MG63 (cell line): ENCODE results near the gene LRMDA. TPM values are rescaled to one million over a fixed set of nuclear protein-coding genes. Genes with fewer than 3 reads are reported as not detected.

Source experiments
- DNase-seq: peaks from one replicate; pipeline ENCODE4 v3.0.0-alpha.2; 2020
- H3K27me3 ChIP-seq: fragments of 250-450 bp; sonication (Bioruptor Pico); 2 replicates; pipeline ENCODE4 v1.5.1; 2020; ENCODE audit warnings: mild to moderate bottlenecking, moderate library complexity
- H3K36me3 ChIP-seq: fragments of 250-450 bp; sonication (Bioruptor Pico); 2 replicates; pipeline ENCODE4 v1.5.1; 2020; ENCODE audit warnings: mild to moderate bottlenecking, moderate library complexity
- H3K4me3 ChIP-seq: fragments of 250-450 bp; sonication (Bioruptor Pico); 2 replicates; pipeline ENCODE4 v1.5.1; 2020; ENCODE audit warnings: mild to moderate bottlenecking, moderate library complexity
- H3K9me3 ChIP-seq: fragments of 250-450 bp; sonication (Bioruptor Pico); 2 replicates; pipeline ENCODE4 v1.5.1; 2020; ENCODE audit warnings: mild to moderate bottlenecking, moderate library complexity
- total RNA-seq: library from RNA; depleted of rRNA; stranded (reverse); fragments of >200 nt; shearing (Covaris generic); gene quantifications from 2 replicates; pipeline ENCODE4 v1.2.3, GENCODE V29; 2014; ENCODE audit warnings: low replicate concordance

LRMDA gene
- total RNA-seq, 1 experiment from 2014 or later, result 1.3 TPM

DNA sequence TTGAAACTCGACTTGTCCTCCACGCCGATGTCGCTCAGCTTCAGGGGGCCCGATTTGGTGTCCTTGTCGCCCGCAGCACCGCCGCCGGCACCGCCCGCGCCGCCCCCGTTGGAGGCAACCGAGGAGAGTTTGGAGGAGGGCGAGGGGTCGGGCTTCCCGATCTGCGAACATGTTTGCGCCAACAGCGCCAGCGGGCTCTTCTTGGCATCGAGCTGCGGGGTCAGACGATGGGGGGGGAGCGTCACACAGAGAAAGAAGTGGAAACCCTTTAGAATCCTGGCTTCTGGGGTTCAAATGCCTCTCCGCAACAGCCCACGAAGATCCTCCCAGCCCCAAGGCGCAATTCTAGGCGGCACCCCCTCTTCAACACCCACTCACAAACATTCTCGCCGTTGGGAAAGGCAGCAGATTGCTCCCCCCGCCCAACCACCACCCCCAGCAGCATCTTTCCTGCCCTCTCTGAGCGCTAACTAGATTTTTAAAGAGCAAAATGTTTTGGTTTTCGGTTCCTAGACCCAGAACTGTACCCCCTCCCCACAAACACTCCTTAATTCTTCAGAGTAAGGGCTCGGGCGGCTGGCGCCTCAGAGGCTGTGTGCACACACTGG, 31.2 kb upstream of the LRMDA start:
- no peaks in the 10 kb centered on the region for H3K9me3 ChIP-seq
- peak; percentile 58 for DNase-seq
- peaks cover 26% of the 10 kb centered on the region for H3K36me3 ChIP-seq
- H3K27me3 ChIP-seq, result no peaks in the 10 kb centered on the region
- H3K4me3 ChIP-seq, result peak overlapping the region; percentile 66

DNA sequence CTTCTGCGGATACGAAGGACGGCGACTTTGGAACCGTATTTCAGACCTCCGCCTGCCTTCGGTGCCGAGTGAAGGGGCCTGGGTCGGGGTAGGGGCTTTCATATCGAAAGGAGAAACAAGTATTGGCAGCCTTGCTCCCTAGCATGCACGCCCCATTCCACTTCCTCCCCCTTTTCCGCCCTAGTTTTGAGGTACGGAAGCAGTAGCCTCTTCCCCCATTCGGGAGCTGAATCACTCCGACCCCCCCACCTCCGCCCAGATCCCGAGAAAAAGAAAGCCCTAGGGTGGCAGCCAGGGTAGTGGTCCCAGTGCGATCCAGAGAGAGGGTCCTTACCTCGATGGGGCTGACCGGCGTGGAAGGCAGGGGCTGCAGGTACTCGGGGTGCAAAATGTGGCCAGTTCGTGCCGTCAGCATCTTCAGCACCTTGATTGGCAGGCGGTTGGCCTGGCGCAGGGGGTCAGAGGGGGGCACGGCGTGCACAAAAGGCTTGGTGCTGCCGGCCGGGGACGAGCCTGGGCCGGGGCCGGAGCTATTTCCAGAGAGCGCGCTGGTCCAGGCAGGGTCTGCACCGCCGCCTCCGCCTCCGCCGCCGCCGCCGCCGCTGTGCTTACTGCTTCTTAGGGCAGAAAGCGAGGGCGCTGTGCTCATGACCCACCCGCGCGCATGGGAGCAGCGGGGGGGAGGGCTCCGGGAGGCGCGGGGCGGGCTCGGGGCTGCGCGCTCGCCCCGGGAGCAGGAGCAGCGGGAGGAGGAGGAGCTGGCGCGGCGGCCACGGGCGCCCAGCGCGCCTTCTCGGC, 30.5 kb upstream of the LRMDA start:
- peak; percentile 76 for DNase-seq
- Histone ChIP-seq H3K36me3 (peaks cover 26% of the 10 kb centered on the region), H3K4me3 (peak overlapping the region; percentile 66), H3K9me3 (no peaks in the 10 kb centered on the region), H3K27me3 (no peaks in the 10 kb centered on the region)

DNA sequence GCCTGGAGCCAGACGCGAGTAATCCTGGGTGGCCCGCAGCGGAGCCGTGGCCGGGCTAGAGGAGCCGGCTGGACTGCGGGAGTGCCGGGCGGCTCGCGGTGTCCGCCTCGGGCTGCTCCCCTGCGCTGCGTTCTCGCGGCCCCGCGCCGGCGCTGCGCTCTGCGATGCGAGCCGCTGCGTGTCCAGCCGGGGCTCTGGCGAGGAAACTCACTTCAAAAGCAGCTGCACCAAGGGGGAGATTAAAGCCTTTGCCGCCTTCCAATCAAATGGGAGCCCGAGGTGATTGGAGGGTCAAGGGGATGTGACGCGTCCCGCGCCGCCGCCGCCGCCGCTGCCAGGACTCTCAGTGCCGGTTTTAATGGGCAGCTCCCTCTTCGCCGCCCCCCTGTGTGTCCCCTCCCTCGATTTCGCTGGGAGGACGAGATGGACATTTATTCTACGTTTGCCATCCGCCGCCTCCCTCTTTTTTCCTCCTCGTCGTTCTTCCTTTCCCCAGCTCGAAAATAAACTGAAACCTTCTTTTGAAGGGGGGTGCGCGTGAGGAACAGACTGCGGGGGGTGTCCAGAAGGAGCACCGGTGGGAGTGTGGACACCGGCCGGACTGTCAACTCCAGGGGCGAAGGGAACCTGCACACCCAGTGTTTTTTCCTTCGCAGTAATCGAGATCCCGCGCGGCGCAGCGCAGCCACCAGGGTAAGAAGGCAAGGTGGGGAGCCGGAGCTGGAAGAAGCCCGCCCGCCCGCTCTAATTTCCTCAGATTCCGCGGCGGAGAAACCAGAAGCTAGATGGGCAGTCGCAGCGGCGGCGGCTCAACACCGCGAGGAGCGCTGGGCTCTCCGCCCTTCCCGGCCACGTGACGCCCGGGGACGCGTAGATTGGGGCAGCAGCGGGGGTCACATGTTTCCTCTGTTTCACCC, 29.6 kb upstream of the LRMDA start, which contains the start of gene ZNF503:
TSS of gene ZNF503 (minus strand) at position 196 of the 917 bp plus-strand sequence. CDS start 345 bp downstream, outside the sequence.
- H3K27me3 ChIP-seq, result no peaks in the 10 kb centered on the region
- H3K9me3 ChIP-seq, result no peaks in the 10 kb centered on the region
- DNase-seq, result peak; percentile 99

DNA sequence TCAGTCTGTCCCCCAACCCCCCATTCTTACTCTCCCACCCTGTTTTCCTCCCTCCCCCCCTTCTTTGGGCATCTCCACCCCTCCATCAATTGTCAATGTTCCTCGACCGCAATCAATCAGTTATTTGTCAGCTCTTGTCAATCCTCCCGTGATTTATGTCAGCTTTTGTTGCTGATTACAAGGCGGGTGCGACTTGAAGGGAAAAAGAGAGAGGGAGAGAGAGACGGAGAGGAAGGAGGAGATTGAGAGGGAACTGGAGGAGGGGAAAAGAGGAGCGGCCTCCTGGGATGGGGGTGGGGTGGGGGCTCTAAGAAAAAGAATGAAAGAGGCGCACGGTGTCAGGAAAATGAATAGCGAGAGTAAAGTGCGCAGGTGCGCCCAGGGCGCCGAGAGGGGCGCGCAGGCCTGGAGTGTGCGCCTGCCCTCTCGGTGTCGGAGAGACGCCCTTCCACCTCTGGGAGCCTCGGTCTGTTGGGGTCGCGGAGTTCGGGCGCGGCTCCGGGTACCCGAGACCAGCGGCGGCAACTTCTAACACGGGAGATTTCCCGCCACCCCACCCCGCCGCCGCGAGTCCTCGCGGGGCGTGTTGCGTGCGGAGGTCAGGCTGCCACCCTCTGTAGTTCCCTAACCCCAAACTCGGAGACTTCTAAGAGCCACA, 28.8 kb upstream of the LRMDA start:
- Histone ChIP-seq H3K27me3 (no peaks in the 10 kb centered on the region), H3K4me3 (peak overlapping the region; percentile 66), H3K9me3 (no peaks in the 10 kb centered on the region), H3K36me3 (peaks cover 18% of the 10 kb centered on the region)
- DNase-seq, result peak; percentile 65

More for the DNA sequence above, 29.6 kb upstream of the LRMDA start, which contains the start of gene ZNF503:
- Histone ChIP-seq H3K4me3 (peak within 1 kb of the TSS; percentile 66), H3K36me3 (peaks cover 22% of the 10 kb centered on the region)

DNA sequence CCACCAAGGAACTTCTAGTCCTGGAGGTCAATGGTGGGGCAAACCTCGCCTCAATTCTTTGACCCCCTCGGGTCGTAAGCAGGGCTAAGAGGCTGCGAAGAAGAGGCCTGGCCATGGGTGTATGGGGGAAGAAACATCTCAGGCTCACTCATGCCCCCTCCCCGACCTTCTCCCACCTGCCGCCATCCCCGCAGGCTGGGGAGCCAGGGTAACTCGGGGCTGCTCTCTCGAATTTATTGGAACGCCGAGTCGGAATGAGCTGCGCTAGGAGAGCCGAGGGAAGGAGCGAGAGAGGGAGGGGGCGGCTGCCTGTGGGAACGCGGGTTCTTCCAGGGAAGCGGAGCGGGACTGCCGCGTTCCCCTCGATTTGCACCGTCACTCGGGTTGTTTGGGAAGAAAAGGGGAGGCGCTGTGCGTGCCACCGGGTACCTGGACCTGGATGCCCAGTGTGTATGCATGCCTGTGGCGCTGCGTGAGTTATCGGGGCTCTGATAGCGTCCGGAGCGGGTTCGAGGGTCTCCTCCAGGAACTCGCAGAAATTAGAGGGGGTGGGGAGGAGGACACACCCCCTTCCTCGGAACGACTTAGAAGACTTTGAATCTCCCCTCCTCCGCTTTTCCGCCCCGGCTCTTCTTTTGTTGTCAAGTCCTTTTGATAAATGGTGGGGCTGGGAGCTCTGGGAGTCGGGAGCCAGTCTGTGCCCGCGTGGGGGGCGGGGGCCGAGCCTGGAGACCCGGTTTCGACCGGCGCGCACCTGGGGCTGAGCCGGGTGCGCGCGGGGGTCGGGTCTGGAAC, 28.1 kb upstream of the LRMDA start:
- DNase-seq, result peak; percentile 46
- H3K36me3 ChIP-seq, result peaks cover 15% of the 10 kb centered on the region
- H3K9me3 ChIP-seq, result no peaks in the 10 kb centered on the region
- H3K4me3 ChIP-seq, result peak overlapping the region; percentile 66
- no peaks in the 10 kb centered on the region for H3K27me3 ChIP-seq

DNA sequence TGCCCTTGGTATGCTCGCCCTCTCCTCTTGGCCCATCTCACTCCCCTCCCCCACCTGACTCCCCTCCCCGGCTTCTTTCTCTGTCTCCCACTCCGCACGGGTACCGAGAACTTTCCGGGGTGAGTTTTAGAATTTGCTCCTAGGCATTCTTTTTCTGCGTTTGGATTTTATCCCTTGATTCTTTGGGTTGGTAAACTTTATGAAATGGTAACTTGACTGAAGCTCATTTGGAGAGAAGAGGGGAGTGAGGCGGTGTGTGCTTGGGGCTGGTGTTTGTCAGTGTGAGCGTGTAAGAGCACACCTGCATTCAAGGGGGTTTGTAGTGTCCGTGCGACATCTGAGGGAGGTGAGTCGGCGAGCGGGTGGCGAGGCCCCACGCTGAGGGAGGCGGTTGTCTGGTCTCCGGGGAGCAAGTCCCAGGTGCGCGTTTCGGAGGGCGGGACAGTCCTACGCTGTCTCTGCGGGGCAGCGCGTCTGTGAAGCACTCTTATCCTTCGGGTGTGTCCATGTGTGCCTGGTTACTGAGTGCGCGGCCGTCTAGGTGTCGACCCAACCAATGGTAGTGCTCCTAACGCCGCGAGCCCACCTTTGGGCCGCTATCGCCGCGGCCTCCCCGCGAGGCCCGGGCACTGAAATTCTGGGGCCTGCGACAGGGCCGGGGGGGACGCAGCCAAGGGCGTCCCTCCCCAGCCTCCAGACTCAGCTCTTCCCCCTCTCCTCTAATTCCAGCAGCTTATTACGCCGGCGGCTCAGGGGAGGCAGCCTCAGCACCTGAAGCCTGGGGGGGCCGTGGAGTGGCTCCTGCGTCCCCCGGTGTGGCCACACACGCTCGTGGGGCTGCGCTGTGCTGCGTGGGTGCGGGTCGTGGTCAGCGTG, 27.2 kb upstream of the LRMDA start:
- Histone ChIP-seq H3K9me3 (no peaks in the 10 kb centered on the region), H3K4me3 (peak overlapping the region; percentile 66), H3K36me3 (peaks cover 6% of the 10 kb centered on the region), H3K27me3 (no peaks in the 10 kb centered on the region)
- no peak for DNase-seq

DNA sequence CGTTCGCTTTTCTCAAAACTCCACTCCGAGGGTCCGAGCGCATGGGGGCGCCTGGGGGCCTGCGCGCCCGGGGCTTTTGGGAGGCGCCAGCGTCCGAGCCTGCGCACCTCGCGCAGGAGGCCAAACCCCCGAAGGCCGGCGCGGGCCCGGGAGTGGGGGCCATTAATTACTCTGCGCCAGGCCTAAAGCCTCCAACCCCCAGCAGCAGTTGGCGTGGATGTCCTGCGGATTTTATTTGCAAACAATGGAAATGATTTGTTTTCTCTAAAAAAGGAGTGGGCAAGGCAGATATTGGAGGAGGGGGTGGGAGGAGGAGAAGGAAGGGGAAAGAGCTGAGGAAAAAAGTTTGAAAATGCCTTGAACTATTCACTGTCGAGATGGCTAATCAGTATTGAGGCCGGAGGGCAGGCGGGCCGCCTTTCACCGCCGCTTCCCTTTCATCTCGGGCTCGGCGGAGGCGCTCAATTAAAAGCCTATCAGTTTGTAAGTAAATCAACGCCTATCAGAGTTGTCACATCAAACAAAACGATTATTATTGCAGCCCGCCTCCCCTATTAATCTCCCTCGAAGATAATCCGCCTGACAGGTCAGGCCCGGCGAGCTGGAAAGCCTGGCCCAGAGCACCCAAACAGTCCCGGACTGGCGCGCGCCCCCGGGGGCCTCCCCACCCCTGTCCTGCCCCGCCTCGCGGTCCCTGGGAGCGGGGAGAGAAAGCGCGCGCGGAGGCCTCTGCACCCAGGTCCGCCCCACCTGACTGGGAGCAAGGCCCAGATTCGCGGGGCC, 26.4 kb upstream of the LRMDA start:
- Histone ChIP-seq H3K9me3 (no peaks in the 10 kb centered on the region), H3K27me3 (no peaks in the 10 kb centered on the region), H3K4me3 (peak overlapping the region; percentile 66; the same call in 1 of the 2 replicates), H3K36me3 (no peaks in the 10 kb centered on the region; the same call in 1 of the 2 replicates)
- no peak for DNase-seq

DNA sequence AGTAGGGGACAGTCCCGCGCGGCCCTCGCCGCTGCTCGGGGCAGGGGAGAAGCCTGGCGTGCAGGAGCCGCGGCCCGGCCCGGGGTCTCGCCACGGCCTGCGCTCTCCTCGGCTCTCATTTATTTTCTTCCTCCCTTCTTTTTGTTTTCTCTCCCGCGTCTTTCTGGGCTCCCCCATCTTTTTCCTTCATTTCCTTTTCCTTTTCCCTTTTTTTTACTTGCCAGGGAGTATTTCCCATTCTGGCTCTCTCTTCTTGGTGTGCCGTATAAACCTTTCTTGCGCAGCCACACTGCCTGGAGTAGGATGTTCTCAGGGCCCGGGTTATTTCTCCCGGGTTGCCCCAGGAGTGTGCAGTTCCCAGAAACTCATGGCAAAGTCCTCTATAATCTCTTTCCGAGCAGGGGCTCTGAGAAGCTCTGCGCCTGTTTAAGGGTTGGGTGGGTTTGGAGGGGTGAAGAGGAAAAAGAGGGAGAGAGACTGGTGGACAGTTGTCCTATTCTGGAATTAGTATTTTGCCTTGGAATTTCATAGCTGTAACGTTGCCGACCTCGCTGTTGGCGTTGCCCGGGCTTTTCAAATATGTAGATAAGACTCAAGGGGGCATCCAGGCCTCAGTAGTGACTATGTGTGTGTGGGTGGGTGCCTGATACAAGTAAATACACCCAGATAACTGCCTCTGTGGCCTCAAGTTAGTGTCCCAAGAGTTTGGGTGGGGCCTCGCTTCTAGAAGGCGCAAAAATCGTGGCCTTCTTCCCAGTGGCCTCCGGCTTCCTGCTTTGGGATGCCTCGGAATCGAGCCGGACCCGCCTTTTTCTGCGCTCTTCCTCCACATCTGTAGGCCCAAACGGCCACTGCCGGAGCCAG, 25.6 kb upstream of the LRMDA start:
- no peaks in the 10 kb centered on the region for H3K27me3 ChIP-seq
- H3K4me3 ChIP-seq, result no peak overlapping the region
- H3K36me3 ChIP-seq, result no peaks in the 10 kb centered on the region
- no peak for DNase-seq
- no peaks in the 10 kb centered on the region for H3K9me3 ChIP-seq

DNA sequence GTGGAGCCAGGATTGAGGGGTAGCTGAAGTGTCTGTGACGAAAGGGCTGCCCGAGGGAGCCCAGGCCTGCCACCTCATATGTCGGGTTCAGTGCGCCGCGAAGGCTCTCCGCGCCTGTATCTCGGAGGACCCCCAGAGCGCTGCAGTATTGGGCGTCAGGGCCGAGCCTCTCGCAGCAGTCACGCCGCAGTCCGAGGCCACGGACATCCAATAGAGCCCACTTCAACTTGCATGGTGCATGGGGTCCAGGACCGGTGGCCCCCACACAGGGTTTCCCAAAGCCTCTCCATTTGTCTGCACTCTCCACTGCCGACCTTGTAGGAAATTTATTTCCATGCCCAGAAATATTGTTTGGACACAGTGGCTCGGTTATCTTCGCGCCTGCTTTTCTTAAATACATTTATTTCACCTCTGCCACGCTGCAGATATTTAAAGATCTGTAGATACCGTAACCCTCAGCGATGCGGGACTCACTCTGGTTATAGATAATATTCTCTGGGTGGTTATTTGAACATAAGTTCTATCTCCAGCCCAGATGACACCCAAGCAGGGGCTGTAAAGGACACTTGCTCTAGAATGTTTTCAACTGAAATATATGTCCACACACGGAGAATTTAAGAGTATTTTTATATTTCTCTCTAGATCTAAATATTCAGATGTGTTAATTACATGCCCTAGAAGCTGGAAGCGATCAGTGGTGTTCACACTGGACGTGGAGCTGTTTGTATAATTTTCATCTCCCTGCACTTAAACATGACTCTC, 24.8 kb upstream of the LRMDA start:
- no peak for DNase-seq
- H3K27me3 ChIP-seq, result no peaks in the 10 kb centered on the region
- H3K36me3 ChIP-seq, result no peaks in the 10 kb centered on the region
- no peak overlapping the region for H3K4me3 ChIP-seq
- H3K9me3 ChIP-seq, result no peaks in the 10 kb centered on the region

DNA sequence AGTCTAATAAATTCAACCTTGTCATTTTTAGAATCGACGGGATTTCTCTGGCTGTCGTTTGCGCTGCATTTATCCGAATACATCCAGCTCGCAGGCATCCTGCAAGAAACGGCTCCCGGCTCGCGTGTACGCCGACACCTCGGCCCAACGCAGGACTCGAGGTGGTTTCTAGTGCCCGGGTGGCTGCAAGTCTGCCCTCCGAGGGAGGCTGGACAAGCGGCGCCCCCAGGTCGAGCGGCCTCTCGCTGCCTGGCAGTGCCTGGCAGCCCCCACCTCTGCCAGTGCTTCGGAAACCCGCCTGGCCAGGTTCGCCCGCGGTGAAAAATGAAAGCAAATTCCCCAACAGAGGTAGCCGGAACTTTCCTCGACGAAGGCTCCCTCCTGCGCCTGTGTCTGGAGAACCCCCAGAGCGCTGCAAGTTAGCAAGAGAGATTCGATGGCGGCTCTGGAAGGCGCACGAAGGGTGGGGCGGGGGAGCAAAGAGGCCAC, 24.2 kb upstream of the LRMDA start:
- H3K4me3 ChIP-seq, result no peak overlapping the region
- DNase-seq, result no peak
- H3K9me3 ChIP-seq, result no peaks in the 10 kb centered on the region
- H3K36me3 ChIP-seq, result no peaks in the 10 kb centered on the region
- no peaks in the 10 kb centered on the region for H3K27me3 ChIP-seq

DNA sequence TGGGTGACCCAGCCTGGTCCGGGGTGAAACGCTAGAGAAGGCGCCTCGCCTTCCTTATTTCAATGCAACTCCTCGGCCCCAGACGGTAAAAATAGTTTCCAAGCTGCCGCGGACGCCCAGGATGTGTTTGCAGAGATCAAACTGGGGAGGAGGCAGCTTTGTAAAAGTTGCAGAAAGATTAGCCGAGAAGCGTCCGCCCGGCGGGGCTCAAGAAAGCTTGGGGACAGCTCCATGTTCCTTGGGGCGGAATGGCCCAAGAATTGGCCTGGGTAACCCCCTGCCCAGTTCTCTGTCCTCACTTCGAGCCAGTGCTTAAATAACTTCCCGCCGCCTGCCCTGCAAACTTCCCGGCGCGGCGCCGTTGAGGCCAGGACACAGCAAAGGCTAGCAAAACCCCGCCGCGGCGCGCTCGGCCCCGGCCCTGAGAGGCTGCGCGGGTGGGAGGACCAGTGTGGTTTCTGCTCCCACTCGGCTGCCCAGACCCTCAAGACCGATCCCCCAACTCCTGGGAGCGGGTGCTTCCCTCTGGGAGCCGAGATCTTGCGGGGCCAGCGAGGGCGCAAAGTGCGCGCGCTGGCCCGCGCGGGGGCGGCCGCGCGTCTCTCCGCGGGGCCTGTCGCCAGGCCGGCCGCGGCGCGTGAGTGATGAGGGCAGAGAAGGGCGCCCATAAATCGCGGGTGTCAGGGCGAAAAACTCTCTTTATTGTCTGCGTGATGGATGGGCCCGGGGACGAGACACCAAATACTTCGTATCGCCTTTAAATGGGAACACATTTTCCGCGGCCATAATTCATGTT, 23.5 kb upstream of the LRMDA start:
- Histone ChIP-seq H3K9me3 (no peaks in the 10 kb centered on the region), H3K36me3 (no peaks in the 10 kb centered on the region), H3K27me3 (no peaks in the 10 kb centered on the region), H3K4me3 (peak overlapping the region; percentile 90)
- no peak for DNase-seq

DNA sequence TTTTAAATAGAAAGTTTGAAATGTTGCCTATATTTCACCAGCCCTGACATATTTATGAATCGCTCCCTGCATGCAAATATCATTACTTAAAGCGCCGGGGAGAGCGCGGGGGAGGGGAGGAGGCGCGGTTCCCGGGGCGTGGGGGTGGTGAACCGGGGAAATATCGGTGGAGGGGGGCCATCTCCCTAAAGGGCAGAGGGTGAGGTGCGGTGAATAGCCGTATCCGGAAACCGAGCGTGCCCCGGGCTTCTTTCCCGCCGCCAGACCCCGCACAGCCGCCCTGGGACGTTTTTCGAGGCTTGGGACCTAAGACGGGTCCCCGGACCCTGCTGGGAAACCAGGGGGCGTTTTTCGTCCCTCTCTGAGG, 22.9 kb upstream of the LRMDA start:
- no peaks in the 10 kb centered on the region for H3K9me3 ChIP-seq
- peak overlapping the region; percentile 90 for H3K4me3 ChIP-seq
- DNase-seq, result no peak
- H3K36me3 ChIP-seq, result no peaks in the 10 kb centered on the region
- H3K27me3 ChIP-seq, result no peaks in the 10 kb centered on the region
